OCI-LY1 (cell line): ENCODE measurements around the gene FKBP8.

Experiments
- H2AFZ ChIP-seq: fragments of 200-600 bp; sonication (generic), shearing (Covaris generic); 2 replicates; pipeline ENCODE4 v1.6.0; 2014; ENCODE audit warnings: antibody characterized with exemption, mild to moderate bottlenecking, low read length
- H3F3A ChIP-seq: fragments of 200-600 bp; sonication (generic), shearing (Covaris generic); 2 replicates; pipeline ENCODE4 v1.6.0; 2014; ENCODE audit warnings: mild to moderate bottlenecking, antibody characterized with exemption, low read length, moderate library complexity; ENCODE audit not compliant: insufficient read depth
- H3K27ac ChIP-seq: fragments of 200-600 bp; sonication (generic); 2 replicates; pipeline ENCODE4 v1.5.1; 2014; ENCODE audit warnings: low read length, mixed run types, mild to moderate bottlenecking, low read depth; ENCODE audit not compliant: poor library complexity, severe bottlenecking
- H3K27me3 ChIP-seq: fragments of 200-600 bp; sonication (generic); 2 replicates; pipeline ENCODE4 v1.6.0; 2014; ENCODE audit warnings: antibody characterized with exemption, mild to moderate bottlenecking, low read length, moderate library complexity; ENCODE audit not compliant: insufficient read depth
- H3K36me3 ChIP-seq: fragments of 200-600 bp; sonication (generic); 2 replicates; pipeline ENCODE4 v1.6.1; 2014; ENCODE audit warnings: mild to moderate bottlenecking, antibody characterized with exemption, low read length, moderate library complexity, mixed read lengths; ENCODE audit not compliant: insufficient read depth
- H3K4me1 ChIP-seq: fragments of 200-600 bp; sonication (generic); 2 replicates; pipeline ENCODE4 v1.5.1; 2014; ENCODE audit warnings: mild to moderate bottlenecking, low read length, moderate library complexity; ENCODE audit not compliant: insufficient read depth, severe bottlenecking
- H3K4me2 ChIP-seq: fragments of 200-600 bp; sonication (generic), shearing (Covaris generic); 2 replicates; pipeline ENCODE4 v1.6.1; 2014; ENCODE audit warnings: low read length
- H3K4me3 ChIP-seq: fragments of 200-600 bp; sonication (generic); 2 replicates; pipeline ENCODE4 v1.5.1; 2014; ENCODE audit warnings: low read length, low read depth, mild to moderate bottlenecking, mixed read lengths; ENCODE audit not compliant: poor library complexity, severe bottlenecking
- H3K79me2 ChIP-seq: fragments of 200-600 bp; shearing (Covaris generic); 2 replicates; pipeline ENCODE4 v1.6.1; 2016; ENCODE audit warnings: mixed run types, low read length, mixed read lengths; ENCODE audit not compliant: insufficient read depth
- H3K9ac ChIP-seq: fragments of 200-600 bp; sonication (generic), shearing (Covaris generic); 2 replicates; pipeline ENCODE4 v1.6.1; 2014; ENCODE audit warnings: mild to moderate bottlenecking, low read length, mixed read lengths
- H3K9me2 ChIP-seq: fragments of 200-600 bp; sonication (generic), shearing (Covaris generic); 2 replicates; pipeline ENCODE4 v1.6.1; 2014; ENCODE audit warnings: low read depth, mild to moderate bottlenecking, low read length, mixed read lengths
- H3K9me3 ChIP-seq: fragments of 200-600 bp; shearing (Covaris generic); 2 replicates; pipeline ENCODE4 v1.6.1; 2014; ENCODE audit warnings: low read length, mixed read lengths
- H4K20me1 ChIP-seq: fragments of 200-600 bp; sonication (generic), shearing (Covaris generic); 2 replicates; pipeline ENCODE4 v1.6.0; 2016; ENCODE audit warnings: mild to moderate bottlenecking, low read length; ENCODE audit not compliant: insufficient read depth
- EZH2 ChIP-seq: fragments of 200-600 bp; sonication (generic), shearing (Covaris generic); IDR thresholded peaks from 2 replicates; pipeline ENCODE4 v1.8.0; 2017; ENCODE audit warnings: borderline replicate concordance, mixed run types, mild to moderate bottlenecking, antibody characterized with exemption, low read length, moderate library complexity, mixed read lengths
- TF ChIP-seq, protein P1 (sequence below): fragments of 200-600 bp; sonication (generic), shearing (Covaris generic); IDR thresholded peaks from 2 replicates; pipeline ENCODE4 v1.5.1; 2017; ENCODE audit warnings: mild to moderate bottlenecking, antibody characterized with exemption, low read length, moderate library complexity, mixed read lengths

Gene FKBP8

DNA sequence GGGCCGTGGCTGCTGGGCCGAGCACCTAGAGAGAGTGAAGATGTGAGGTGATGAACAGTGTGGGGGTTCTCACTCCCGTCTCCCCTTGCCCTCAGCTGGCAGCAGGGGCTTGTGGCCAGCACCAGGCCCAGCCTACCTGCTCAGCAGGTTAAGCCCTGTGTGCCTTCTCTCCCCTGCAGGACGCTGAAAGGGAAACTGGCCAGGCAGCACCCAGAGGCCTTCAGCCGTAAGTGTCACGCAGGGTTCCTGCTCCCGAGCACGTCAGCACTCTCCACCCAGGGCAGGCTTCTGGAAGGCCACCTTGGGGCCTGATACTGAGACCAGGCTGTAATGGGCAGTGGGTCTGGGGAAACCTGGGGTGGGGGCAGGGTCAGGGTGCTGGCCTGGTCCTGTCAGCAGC is 23.6 kb upstream of the FKBP8 start:
- Histone ChIP-seq H3K27ac (no peak overlapping the region), H4K20me1 (no peaks in the 10 kb centered on the region), H3K9me2 (no peaks in the 10 kb centered on the region), H3K9ac (no peak overlapping the region), H3K4me2 (no peak overlapping the region), H3K4me1 (peaks cover 7% of the 10 kb centered on the region), H3K79me2 (peaks cover under 1% of the 10 kb centered on the region; the same call in 1 of the 2 replicates), H3K4me3 (no peak overlapping the region), H3K27me3 (no peaks in the 10 kb centered on the region), H3K36me3 (peaks cover 75% of the 10 kb centered on the region), H2AFZ (no peak overlapping the region), H3K9me3 (no peaks in the 10 kb centered on the region), H3F3A (no peaks in the 10 kb centered on the region)
- TF ChIP-seq, protein P1, sequence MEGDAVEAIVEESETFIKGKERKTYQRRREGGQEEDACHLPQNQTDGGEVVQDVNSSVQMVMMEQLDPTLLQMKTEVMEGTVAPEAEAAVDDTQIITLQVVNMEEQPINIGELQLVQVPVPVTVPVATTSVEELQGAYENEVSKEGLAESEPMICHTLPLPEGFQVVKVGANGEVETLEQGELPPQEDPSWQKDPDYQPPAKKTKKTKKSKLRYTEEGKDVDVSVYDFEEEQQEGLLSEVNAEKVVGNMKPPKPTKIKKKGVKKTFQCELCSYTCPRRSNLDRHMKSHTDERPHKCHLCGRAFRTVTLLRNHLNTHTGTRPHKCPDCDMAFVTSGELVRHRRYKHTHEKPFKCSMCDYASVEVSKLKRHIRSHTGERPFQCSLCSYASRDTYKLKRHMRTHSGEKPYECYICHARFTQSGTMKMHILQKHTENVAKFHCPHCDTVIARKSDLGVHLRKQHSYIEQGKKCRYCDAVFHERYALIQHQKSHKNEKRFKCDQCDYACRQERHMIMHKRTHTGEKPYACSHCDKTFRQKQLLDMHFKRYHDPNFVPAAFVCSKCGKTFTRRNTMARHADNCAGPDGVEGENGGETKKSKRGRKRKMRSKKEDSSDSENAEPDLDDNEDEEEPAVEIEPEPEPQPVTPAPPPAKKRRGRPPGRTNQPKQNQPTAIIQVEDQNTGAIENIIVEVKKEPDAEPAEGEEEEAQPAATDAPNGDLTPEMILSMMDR = no peak
- TF ChIP-seq EZH2 = no peak

DNA sequence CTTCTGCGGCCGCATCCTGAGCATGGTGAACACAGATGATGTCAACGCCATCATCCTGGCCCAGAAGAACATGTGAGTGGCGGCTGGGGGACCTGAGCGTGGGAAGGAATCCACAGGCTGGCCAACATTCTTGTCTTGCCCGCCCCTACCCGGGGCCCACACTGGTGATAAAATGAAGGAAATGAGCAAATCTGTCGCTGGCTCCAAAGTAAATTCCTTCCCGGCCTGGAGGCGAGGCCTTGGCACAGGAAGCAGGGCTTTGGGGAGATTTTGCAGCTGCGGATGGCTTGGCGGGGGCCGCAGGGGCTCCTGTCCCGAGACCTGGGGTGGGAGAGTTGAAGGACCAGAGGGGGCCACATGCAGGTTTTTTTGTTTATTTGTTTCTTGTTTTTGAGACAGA is 18.7 kb upstream of the FKBP8 start:
- Histone ChIP-seq H2AFZ (no peak overlapping the region), H3K9ac (no peak overlapping the region), H3K9me2 (no peaks in the 10 kb centered on the region), H3K4me1 (peaks cover 17% of the 10 kb centered on the region), H3K27ac (no peak overlapping the region), H3K79me2 (peaks cover 13% of the 10 kb centered on the region), H4K20me1 (no peaks in the 10 kb centered on the region), H3K4me3 (no peak overlapping the region), H3K9me3 (no peaks in the 10 kb centered on the region), H3K36me3 (peaks cover 51% of the 10 kb centered on the region), H3K4me2 (no peak overlapping the region), H3F3A (no peaks in the 10 kb centered on the region), H3K27me3 (no peaks in the 10 kb centered on the region)
- TF ChIP-seq, protein P1 = no peak
- no peak for TF ChIP-seq EZH2

DNA sequence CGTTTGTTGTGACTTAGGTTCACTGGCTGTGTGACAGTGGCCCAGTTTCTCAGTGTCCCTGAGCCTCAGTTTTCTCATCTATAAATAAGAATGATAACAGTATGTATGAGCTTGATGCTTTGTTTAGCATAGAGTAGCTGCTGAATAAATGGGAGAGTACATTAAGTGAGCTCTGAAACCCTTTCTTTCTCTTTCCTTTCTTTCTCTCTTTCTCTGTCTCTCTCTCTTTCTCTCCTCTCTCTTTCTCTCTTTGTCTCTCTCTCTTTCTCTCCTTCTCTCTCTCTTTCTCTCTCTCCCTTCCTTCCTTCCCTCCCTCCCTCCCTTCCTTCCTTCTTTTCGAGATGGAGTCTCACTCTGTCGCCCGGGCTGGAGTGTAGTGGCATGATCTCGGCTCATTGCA is 16.3 kb upstream of the FKBP8 start:
- Histone ChIP-seq H3K36me3 (peaks cover 30% of the 10 kb centered on the region), H4K20me1 (no peaks in the 10 kb centered on the region), H3K79me2 (peaks cover 13% of the 10 kb centered on the region), H3K4me2 (peak overlapping the region; percentile 97), H2AFZ (no peak overlapping the region), H3K27me3 (no peaks in the 10 kb centered on the region), H3K9ac (peak overlapping the region; percentile 37; the same call in 1 of the 2 replicates), H3K4me3 (peak overlapping the region; percentile 82), H3F3A (no peaks in the 10 kb centered on the region), H3K9me2 (no peaks in the 10 kb centered on the region), H3K4me1 (peaks cover 25% of the 10 kb centered on the region), H3K27ac (no peak overlapping the region), H3K9me3 (no peaks in the 10 kb centered on the region)
- TF ChIP-seq EZH2 = no peak
- TF ChIP-seq, protein P1 = no peak
